T-cell (primary cell): ENCODE data around the gene TRPM3. TPM values are rescaled to one million over a fixed set of nuclear protein-coding genes. Genes with fewer than 3 reads are reported as not detected.

Experiments used
- ATAC-seq, 4 experiments: fragments of 200-7000 bp in 3 of 4; fragments of 150-1000 bp in 1 of 4; cut with Tn5 transposase; replicated peaks in 1 of 4; 1 replicate in 3 of 4; 2 replicates in 1 of 4; pipeline ENCODE4 v1.10.0; 2021; ENCODE audit warnings: moderate library complexity in 3 of 4, mild to moderate bottlenecking in 2 of 4, moderate number of reproducible peaks in 1 of 4
- CTCF ChIA-PET, 2 donors: fragments of 300-600 bp; sonication (Branson Sonifier 250); formaldehyde crosslinking; loops; one replicate each; lab custom pipeline; 2022; ENCODE audit warnings: antibody characterized with exemption in 2 of 2; lab: Charles Lee
- POLR2A ChIA-PET, 2 donors: fragments of 300-600 bp; sonication (Branson Sonifier 250); formaldehyde crosslinking; loops; one replicate each; lab custom pipeline; 2022; ENCODE audit warnings: antibody characterized with exemption in 2 of 2; lab: Charles Lee
- DNase-seq, 35 experiments: peaks; one replicate each; pipeline versions ENCODE4 v3.0.0 to v3.0.0-alpha.2; 2013 to 2023
- H3K27ac ChIP-seq: one replicate; pipeline ENCODE4 v1.5.1; 2013; ENCODE audit warnings: low read length
- H3K27me3 ChIP-seq, 2 experiments: replicated peaks in 1 of 2; 1 replicate in 1 of 2; 2 replicates in 1 of 2; pipeline versions ENCODE4 v1.6.1 to v1.7.0; 2013; ENCODE audit warnings: low read length in 1 of 2, mixed read lengths in 1 of 2; ENCODE audit not compliant: control insufficient read depth in 2 of 2, insufficient read depth in 2 of 2; ENCODE audit errors: extremely low read depth in 1 of 2
- H3K36me3 ChIP-seq, 2 donors: 1 replicate in 1 of 2; 2 replicates in 1 of 2; pipeline versions ENCODE4 v1.6.1 to v1.7.0; 2013; ENCODE audit warnings: low read length in 1 of 2; ENCODE audit not compliant: control insufficient read depth in 2 of 2, insufficient read depth in 1 of 2; ENCODE audit errors: extremely low read depth in 1 of 2
- H3K4me1 ChIP-seq, 2 experiments: 1 replicate in 1 of 2; 2 replicates in 1 of 2; pipeline versions ENCODE4 v1.6.1 to v1.7.0; 2013; ENCODE audit warnings: low read length in 2 of 2, mixed read lengths in 1 of 2; ENCODE audit not compliant: insufficient read depth in 2 of 2, control insufficient read depth in 1 of 2; ENCODE audit errors: extremely low read depth in 1 of 2
- H3K4me3 ChIP-seq, 2 donors: 1 replicate in 1 of 2; 2 replicates in 1 of 2; pipeline versions ENCODE4 v1.5.1 to v1.7.0; 2013; ENCODE audit warnings: mild to moderate bottlenecking in 2 of 2, low read length in 1 of 2, moderate library complexity in 1 of 2; ENCODE audit not compliant: control insufficient read depth in 1 of 2; ENCODE audit errors: extremely low read depth in 1 of 2
- H3K9me3 ChIP-seq: 2 replicates; pipeline ENCODE4 v1.7.0; 2013
- H3K27ac Mint-ChIP-seq, 2 donors: one replicate each; pipeline ENCODE4 v1.8.0; 2020 to 2021; ENCODE audit warnings: mild to moderate bottlenecking in 2 of 2, mixed read lengths in 2 of 2
- H3K27me3 Mint-ChIP-seq, 2 donors: one replicate each; pipeline ENCODE4 v1.8.0; 2021 to 2022; ENCODE audit warnings: mixed read lengths in 2 of 2
- H3K36me3 Mint-ChIP-seq: one replicate; pipeline ENCODE4 v1.8.0; 2021; ENCODE audit warnings: mixed read lengths
- H3K4me1 Mint-ChIP-seq, 3 donors: one replicate each; pipeline ENCODE4 v1.8.0; 2020 to 2022; ENCODE audit warnings: mixed read lengths in 3 of 3, mild to moderate bottlenecking in 1 of 3
- H3K4me3 Mint-ChIP-seq, 3 donors: one replicate each; pipeline ENCODE4 v1.8.0; 2020 to 2022; ENCODE audit warnings: mild to moderate bottlenecking in 3 of 3, mixed read lengths in 3 of 3, moderate library complexity in 3 of 3
- H3K9me3 Mint-ChIP-seq, 3 donors: one replicate each; pipeline ENCODE4 v1.8.0; 2020 to 2022; ENCODE audit warnings: mixed read lengths in 3 of 3
- WGBS: methylation state at CpG from one replicate; pipeline ENCODE4 v1.1.5; 2013; ENCODE audit warnings: missing lambda C conversion rate; ENCODE audit not compliant: insufficient coverage; 5-methylcytosine and 5-hydroxymethylcytosine counted together
- total RNA-seq, 35 experiments: library from RNA in 6 of 35; stranded (reverse) in 6 of 35; fragments of 120-200 nt in 1 of 35; gene quantifications; one replicate each; pipeline versions ENCODE4 v1.2.1 to v1.2.4 and lab custom pipeline; 2013 to 2026

TRPM3 gene
- total RNA-seq, 5 donors from 2014 or later (not counting 1 experiment from before 2014, with no cell fraction given), result not detected

DNA sequence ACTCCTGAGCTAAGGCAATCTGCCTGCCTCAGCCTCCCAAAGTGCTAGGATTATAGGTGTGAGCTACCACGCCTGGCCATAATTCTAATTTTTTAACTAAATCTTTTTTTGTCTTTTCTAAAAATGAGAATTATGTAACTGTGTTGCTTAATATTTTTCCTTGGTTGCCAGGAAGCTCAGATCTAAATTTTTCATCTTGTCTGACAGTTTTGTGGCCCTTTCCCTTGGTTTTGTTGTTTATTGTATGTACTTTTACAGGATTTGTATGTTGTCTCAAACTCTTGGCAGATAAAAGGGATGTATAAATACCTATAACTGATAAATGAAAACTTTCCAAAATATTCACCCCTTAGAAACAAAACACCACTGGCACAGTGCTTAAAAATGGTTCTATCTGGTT, 618.7 kb downstream of the TRPM3 start:
- no peaks in the 10 kb centered on the region for H3K27me3 ChIP-seq
- no peak overlapping the region for H3K4me3 Mint-ChIP-seq
- no peak overlapping the region for H3K27ac ChIP-seq
- H3K36me3 Mint-ChIP-seq, result no peaks in the 10 kb centered on the region
- H3K9me3 ChIP-seq, result no peaks in the 10 kb centered on the region
- H3K9me3 Mint-ChIP-seq, result no peaks in the 10 kb centered on the region
- WGBS, result no CpG with 5 or more reads among the region's 1 CpG
- POLR2A ChIA-PET, result interaction anchor here in 1 of 2 donors (0.7 kb wide), 1 partner anchor 18 kb away, joined by 3 read pairs; no protein-coding TSS in a partner anchor
- DNase-seq, result no peak
- peaks cover 4 to 6% (median 4%) of the 10 kb centered on the region in 3 donors for H3K4me1 Mint-ChIP-seq
- no peaks in the 10 kb centered on the region for H3K4me1 ChIP-seq
- no peaks in the 10 kb centered on the region for H3K36me3 ChIP-seq
- CTCF ChIA-PET, result no interaction called here
- no peaks in the 10 kb centered on the region for H3K27me3 Mint-ChIP-seq
- no peak overlapping the region for H3K4me3 ChIP-seq
- no peak overlapping the region for H3K27ac Mint-ChIP-seq
- ATAC-seq, result no peak

DNA sequence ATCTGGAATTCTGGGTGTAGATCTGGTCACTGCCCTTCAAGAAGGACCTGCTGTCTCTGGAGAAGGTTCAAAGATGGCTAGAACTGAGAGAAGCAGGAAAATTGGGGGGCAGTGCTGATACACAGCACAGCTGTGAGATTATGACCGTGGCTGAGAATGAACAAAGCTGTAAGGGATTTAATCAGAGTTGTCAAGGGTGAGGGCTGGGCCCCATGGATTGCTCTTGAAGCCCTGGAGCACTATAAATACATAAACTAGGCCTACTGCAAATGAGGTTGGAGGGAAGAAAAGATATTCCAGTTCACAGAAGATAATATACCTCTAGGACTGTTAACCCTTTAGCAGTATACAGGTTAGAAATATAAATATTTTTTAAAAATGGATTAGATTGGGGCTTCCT, 620.6 kb downstream of the TRPM3 start:
- Histone ChIP-seq H3K27ac (no peak overlapping the region), H3K9me3 (no peaks in the 10 kb centered on the region), H3K36me3 (no peaks in the 10 kb centered on the region), H3K4me3 (no peak overlapping the region), H3K27me3 (no peaks in the 10 kb centered on the region), H3K4me1 (no peaks in the 10 kb centered on the region)
- POLR2A ChIA-PET, result no interaction called here
- no peak overlapping the region for H3K27ac Mint-ChIP-seq
- peaks cover 4 to 6% (median 4%) of the 10 kb centered on the region in 3 donors for H3K4me1 Mint-ChIP-seq
- H3K27me3 Mint-ChIP-seq, result peaks cover 0 to 2% of the 10 kb centered on the region in 2 donors
- WGBS, result no CpG with 5 or more reads among the region's 1 CpG
- ATAC-seq (no peak), DNase-seq (no peak)
- no peaks in the 10 kb centered on the region for H3K36me3 Mint-ChIP-seq
- CTCF ChIA-PET, result interaction anchor here in 1 of 2 donors (1.2 kb wide), 1 partner anchor 149 kb away, joined by 3 read pairs; no protein-coding TSS in a partner anchor
- no peak overlapping the region for H3K4me3 Mint-ChIP-seq
- H3K9me3 Mint-ChIP-seq, result no peaks in the 10 kb centered on the region

- CTCF ChIA-PET, result no interaction called here
- DNase-seq (no peak), ATAC-seq (no peak)
- Histone ChIP-seq H3K4me1 (no peaks in the 10 kb centered on the region), H3K36me3 (no peaks in the 10 kb centered on the region), H3K27ac (no peak overlapping the region), H3K9me3 (no peaks in the 10 kb centered on the region), H3K4me3 (no peak overlapping the region), H3K27me3 (no peaks in the 10 kb centered on the region)
- Mint-ChIP-seq H3K4me1 (peaks cover 3 to 10% (median 9%) of the 10 kb centered on the region in 3 donors), H3K36me3 (no peaks in the 10 kb centered on the region), H3K4me3 (no peak overlapping the region), H3K27ac (no peak overlapping the region), H3K9me3 (no peaks in the 10 kb centered on the region), H3K27me3 (peaks cover 0 to 2% of the 10 kb centered on the region in 2 donors)
- POLR2A ChIA-PET, result interaction anchor here in 1 of 2 donors (0.7 kb wide), 1 partner anchor 197 kb away, joined by 3 read pairs; no protein-coding TSS in a partner anchor
- no CpG with 5 or more reads among the region's 1 CpG for WGBS
Observed at GRCh38 chr9:70499621-70500020, 621.8 kb downstream of the TRPM3 start.

GRCh38 chr9:70498866-70499265, 622.6 kb downstream of the TRPM3 start:
- no peak overlapping the region for H3K4me3 ChIP-seq
- no peaks in the 10 kb centered on the region for H3K4me1 ChIP-seq
- H3K27me3 ChIP-seq, result peaks cover 0 to 4% of the 10 kb centered on the region in 2 experiments
- ChIA-PET CTCF (no interaction called here), POLR2A (no interaction called here)
- ATAC-seq (no peak), DNase-seq (no peak)
- no peak overlapping the region for H3K27ac ChIP-seq
- H3K9me3 Mint-ChIP-seq, result no peaks in the 10 kb centered on the region
- H3K4me1 Mint-ChIP-seq, result peaks cover 10 to 13% (median 13%) of the 10 kb centered on the region in 3 donors
- WGBS, result 100% methylated on average over 1 of the region's 3 CpGs
- peaks cover 0 to 2% of the 10 kb centered on the region in 2 donors for H3K27me3 Mint-ChIP-seq
- no peaks in the 10 kb centered on the region for H3K36me3 ChIP-seq
- H3K9me3 ChIP-seq, result no peaks in the 10 kb centered on the region
- no peak overlapping the region for H3K27ac Mint-ChIP-seq
- no peaks in the 10 kb centered on the region for H3K36me3 Mint-ChIP-seq
- H3K4me3 Mint-ChIP-seq, result no peak overlapping the region

- 80% methylated on average over 1 of the region's 2 CpGs for WGBS
- Histone ChIP-seq H3K4me3 (no peak overlapping the region), H3K27me3 (peaks cover 0 to 9% of the 10 kb centered on the region in 2 experiments), H3K9me3 (no peaks in the 10 kb centered on the region), H3K36me3 (no peaks in the 10 kb centered on the region), H3K27ac (no peak overlapping the region), H3K4me1 (peaks cover 0 to 8% of the 10 kb centered on the region in 2 experiments)
- Mint-ChIP-seq H3K4me1 (peaks cover 13 to 27% (median 20%) of the 10 kb centered on the region in 3 donors), H3K4me3 (no peak overlapping the region), H3K36me3 (no peaks in the 10 kb centered on the region), H3K27me3 (peaks cover 0 to 2% of the 10 kb centered on the region in 2 donors), H3K9me3 (no peaks in the 10 kb centered on the region), H3K27ac (no peak overlapping the region)
- ChIA-PET CTCF (interaction anchor here in 1 of 2 donors (0.5 kb wide), 1 partner anchor 108 kb away, joined by 4 read pairs; no protein-coding TSS in a partner anchor), POLR2A (no interaction called here)
- no peak for DNase-seq
- no peak for ATAC-seq
Observed at GRCh38 chr9:70496244-70496643, 625.2 kb downstream of the TRPM3 start.

DNA sequence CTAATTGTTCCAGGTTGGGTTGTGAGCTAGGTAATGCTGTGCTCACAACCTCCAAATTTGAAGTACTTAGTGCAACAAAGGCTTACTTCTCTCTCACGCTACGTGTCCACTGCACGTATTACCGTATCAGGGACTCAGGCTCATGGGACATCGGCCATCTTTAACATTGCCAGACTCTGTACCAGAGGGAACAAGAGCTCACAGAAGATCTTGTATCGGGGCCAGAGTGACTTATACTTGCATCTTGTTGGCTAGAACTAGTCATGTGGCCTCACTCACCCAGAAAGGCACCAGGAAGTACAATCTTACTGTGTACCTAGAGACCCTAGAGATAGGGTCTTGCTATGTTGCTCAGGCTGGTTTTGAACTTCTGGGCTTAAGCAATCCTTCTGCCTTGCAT, 625.9 kb downstream of the TRPM3 start:
- no peaks in the 10 kb centered on the region for H3K36me3 ChIP-seq
- DNase-seq, result no peak
- no peaks in the 10 kb centered on the region for H3K36me3 Mint-ChIP-seq
- POLR2A ChIA-PET, result no interaction called here
- peaks cover 0 to 9% of the 10 kb centered on the region in 2 experiments for H3K27me3 ChIP-seq
- H3K27me3 Mint-ChIP-seq, result peaks cover 0 to 2% of the 10 kb centered on the region in 2 donors
- H3K27ac ChIP-seq, result no peak overlapping the region
- WGBS, result 93% methylated on average over 5 of the region's 6 CpGs
- peaks cover 0 to 8% of the 10 kb centered on the region in 2 experiments for H3K4me1 ChIP-seq
- no peak overlapping the region for H3K4me3 ChIP-seq
- no peak overlapping the region for H3K27ac Mint-ChIP-seq
- no peak for ATAC-seq
- H3K9me3 ChIP-seq, result no peaks in the 10 kb centered on the region
- peaks cover 13 to 28% (median 20%) of the 10 kb centered on the region in 3 donors for H3K4me1 Mint-ChIP-seq
- no peaks in the 10 kb centered on the region for H3K9me3 Mint-ChIP-seq
- CTCF ChIA-PET, result no interaction called here
- no peak overlapping the region for H3K4me3 Mint-ChIP-seq
